Loucy (cell line): Measurements from ENCODE around the gene ZNF470.

Source experiments
- H2AFZ ChIP-seq: fragments of 200-600 bp; sonication (generic); 2 replicates; pipeline ENCODE4 v1.6.0; 2016; ENCODE audit warnings: antibody characterized with exemption, mild to moderate bottlenecking, low read length, moderate library complexity
- H3F3A ChIP-seq: fragments of 200-600 bp; 2 replicates; pipeline ENCODE4 v1.6.0; 2016; ENCODE audit warnings: antibody characterized with exemption, low read depth, mild to moderate bottlenecking
- H3K27me3 ChIP-seq: fragments of 200-600 bp; sonication (generic); 2 replicates; pipeline ENCODE4 v1.6.1; 2014; ENCODE audit warnings: low read length, mild to moderate bottlenecking; ENCODE audit not compliant: insufficient read depth, poor library complexity, severe bottlenecking
- H3K36me3 ChIP-seq: fragments of 200-600 bp; sonication (generic); 2 replicates; pipeline ENCODE4 v1.6.1; 2016; ENCODE audit warnings: low read length; ENCODE audit not compliant: insufficient read depth
- H3K4me1 ChIP-seq: fragments of 200-600 bp; sonication (generic); 2 replicates; pipeline ENCODE4 v1.5.1; 2014; ENCODE audit warnings: low read length, mild to moderate bottlenecking; ENCODE audit not compliant: insufficient read depth, poor library complexity, severe bottlenecking
- H3K4me2 ChIP-seq: fragments of 200-600 bp; sonication (generic); 2 replicates; pipeline ENCODE4 v1.6.0; 2014; ENCODE audit warnings: antibody characterized with exemption, low read length, low read depth, mild to moderate bottlenecking; ENCODE audit not compliant: poor library complexity, severe bottlenecking
- H3K4me3 ChIP-seq: fragments of 200-600 bp; sonication (generic); 2 replicates; pipeline ENCODE4 v1.5.1; 2014; ENCODE audit warnings: low read length, mild to moderate bottlenecking, mixed read lengths; ENCODE audit not compliant: poor library complexity, severe bottlenecking
- H3K79me2 ChIP-seq: fragments of 200-600 bp; sonication (generic); 2 replicates; pipeline ENCODE4 v1.6.1; 2014; ENCODE audit warnings: low read length; ENCODE audit not compliant: insufficient read depth
- H3K9ac ChIP-seq: fragments of 200-600 bp; sonication (generic); 2 replicates; pipeline ENCODE4 v1.6.0; 2014; ENCODE audit warnings: mild to moderate bottlenecking, low read depth, low read length, moderate library complexity; ENCODE audit not compliant: poor library complexity, severe bottlenecking
- H3K9me2 ChIP-seq: fragments of 200-600 bp; sonication (generic); replicated peaks from 2 replicates; pipeline ENCODE4 v1.6.1; 2016; ENCODE audit warnings: low read depth, low read length, mixed read lengths
- H3K9me3 ChIP-seq: fragments of 200-600 bp; sonication (generic); 2 replicates; pipeline ENCODE4 v1.6.1; 2014; ENCODE audit warnings: mild to moderate bottlenecking, antibody characterized with exemption, low read length, low read depth; ENCODE audit not compliant: insufficient read depth
- H4K20me1 ChIP-seq: fragments of 200-600 bp; sonication (generic); 2 replicates; pipeline ENCODE4 v1.6.0; 2014; ENCODE audit warnings: antibody characterized with exemption, low read length, mild to moderate bottlenecking; ENCODE audit not compliant: insufficient read depth, poor library complexity, severe bottlenecking
- EZH2phosphoT487 ChIP-seq: fragments of 200-600 bp; IDR thresholded peaks from 2 replicates; pipeline ENCODE4 v1.6.1; 2018; ENCODE audit warnings: antibody characterized with exemption, mild to moderate bottlenecking, moderate library complexity, borderline replicate concordance
- TF ChIP-seq, protein P1 (sequence below): fragments of 200-600 bp; sonication (generic); conservative IDR thresholded peaks from 2 replicates; pipeline ENCODE4 v1.5.1; 2014; ENCODE audit warnings: mild to moderate bottlenecking, antibody characterized with exemption, low read length

ZNF470 gene

DNA sequence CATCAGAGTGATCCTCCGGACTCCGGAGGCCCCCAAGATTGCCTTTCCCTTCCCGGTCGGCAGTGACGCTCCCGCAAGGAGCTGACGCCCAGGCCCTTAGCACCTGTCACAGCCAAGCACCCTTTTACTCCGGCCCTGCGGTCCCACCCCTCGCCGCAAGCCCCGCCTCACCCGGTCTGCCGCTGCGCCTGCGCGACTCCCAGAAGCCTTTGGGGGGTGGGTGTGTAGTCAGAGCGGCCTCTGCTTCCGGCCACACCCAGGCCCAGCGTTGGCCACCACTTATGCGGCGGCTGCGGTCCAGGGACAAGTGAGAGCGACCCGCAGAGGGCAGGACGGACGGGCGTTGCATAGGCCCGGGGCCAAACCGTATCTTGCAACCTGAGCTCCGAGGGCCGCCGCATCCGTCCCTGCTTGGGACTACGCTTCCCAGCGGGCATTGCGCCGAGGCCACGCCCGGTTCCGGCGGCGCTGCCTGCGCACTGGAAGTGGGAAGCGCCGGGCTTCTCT is 29.0 kb upstream of the ZNF470 start:
- H3K9ac ChIP-seq = peak overlapping the region; percentile 74

DNA sequence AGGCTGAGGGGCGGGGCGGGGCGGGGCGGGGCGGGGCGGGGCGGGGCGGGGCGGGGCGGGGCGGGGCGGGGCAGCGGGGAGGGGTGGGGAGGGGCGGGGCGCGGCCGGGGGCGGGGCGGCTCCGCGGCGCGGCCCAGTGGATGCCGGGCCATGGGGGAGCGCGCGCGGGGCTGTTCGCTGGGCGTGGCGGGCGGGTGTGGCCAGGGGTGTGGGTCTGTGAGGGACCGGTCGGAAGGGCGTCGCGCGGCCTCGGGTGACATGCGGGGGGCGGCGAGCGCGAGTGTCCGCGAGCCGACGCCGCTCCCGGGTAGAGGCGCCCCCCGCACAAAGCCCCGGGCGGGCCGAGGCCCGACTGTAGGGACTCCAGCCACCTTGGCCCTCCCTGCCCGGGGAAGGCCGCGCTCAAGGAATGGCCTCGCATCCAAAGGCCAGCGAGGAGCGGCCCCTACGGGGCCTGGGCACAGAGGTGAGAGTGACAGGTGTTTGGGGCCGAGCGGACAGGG is 28.5 kb upstream of the ZNF470 start, which contains the start of gene ZFP28:
Gene ZFP28 (plus strand): TSS at position 188 of the 503 bp plus-strand sequence. CDS start 71 bp downstream, at position 259.
- no peaks in the 10 kb centered on the region for H3K9me2 ChIP-seq
- peak within 1 kb of the TSS; percentile 98 for H2AFZ ChIP-seq
- peak within 1 kb of the TSS; percentile 74 for H3K9ac ChIP-seq
- H3K79me2 ChIP-seq = peaks cover 20% of the 10 kb centered on the region; the same call in 1 of the 2 replicates
- no peaks in the 10 kb centered on the region for H3K9me3 ChIP-seq
- H3K4me1 ChIP-seq = peaks cover 28% of the 10 kb centered on the region
- no peak for TF ChIP-seq EZH2phosphoT487
- TF ChIP-seq, protein P1, sequence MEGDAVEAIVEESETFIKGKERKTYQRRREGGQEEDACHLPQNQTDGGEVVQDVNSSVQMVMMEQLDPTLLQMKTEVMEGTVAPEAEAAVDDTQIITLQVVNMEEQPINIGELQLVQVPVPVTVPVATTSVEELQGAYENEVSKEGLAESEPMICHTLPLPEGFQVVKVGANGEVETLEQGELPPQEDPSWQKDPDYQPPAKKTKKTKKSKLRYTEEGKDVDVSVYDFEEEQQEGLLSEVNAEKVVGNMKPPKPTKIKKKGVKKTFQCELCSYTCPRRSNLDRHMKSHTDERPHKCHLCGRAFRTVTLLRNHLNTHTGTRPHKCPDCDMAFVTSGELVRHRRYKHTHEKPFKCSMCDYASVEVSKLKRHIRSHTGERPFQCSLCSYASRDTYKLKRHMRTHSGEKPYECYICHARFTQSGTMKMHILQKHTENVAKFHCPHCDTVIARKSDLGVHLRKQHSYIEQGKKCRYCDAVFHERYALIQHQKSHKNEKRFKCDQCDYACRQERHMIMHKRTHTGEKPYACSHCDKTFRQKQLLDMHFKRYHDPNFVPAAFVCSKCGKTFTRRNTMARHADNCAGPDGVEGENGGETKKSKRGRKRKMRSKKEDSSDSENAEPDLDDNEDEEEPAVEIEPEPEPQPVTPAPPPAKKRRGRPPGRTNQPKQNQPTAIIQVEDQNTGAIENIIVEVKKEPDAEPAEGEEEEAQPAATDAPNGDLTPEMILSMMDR = no peak
- H3K4me3 ChIP-seq = peak within 1 kb of the TSS; percentile 92
- no peaks in the 10 kb centered on the region for H3K27me3 ChIP-seq
- H3K4me2 ChIP-seq = peak within 1 kb of the TSS; percentile 96
- H3K36me3 ChIP-seq = no peaks in the 10 kb centered on the region
- no peaks in the 10 kb centered on the region for H4K20me1 ChIP-seq
- H3F3A ChIP-seq = no peaks in the 10 kb centered on the region

More for the DNA sequence above, 29.0 kb upstream of the ZNF470 start:
- Histone ChIP-seq H3K9me3 (no peaks in the 10 kb centered on the region), H3K4me2 (peak overlapping the region; percentile 78), H3K9me2 (no peaks in the 10 kb centered on the region), H3K36me3 (no peaks in the 10 kb centered on the region), H3K79me2 (peaks cover 17% of the 10 kb centered on the region; the same call in 1 of the 2 replicates), H2AFZ (peak overlapping the region; percentile 98), H3K27me3 (no peaks in the 10 kb centered on the region), H4K20me1 (no peaks in the 10 kb centered on the region), H3K4me3 (peak overlapping the region; percentile 92), H3F3A (no peaks in the 10 kb centered on the region), H3K4me1 (peaks cover 28% of the 10 kb centered on the region)
- TF ChIP-seq, protein P1 = no peak
- no peak for TF ChIP-seq EZH2phosphoT487

DNA sequence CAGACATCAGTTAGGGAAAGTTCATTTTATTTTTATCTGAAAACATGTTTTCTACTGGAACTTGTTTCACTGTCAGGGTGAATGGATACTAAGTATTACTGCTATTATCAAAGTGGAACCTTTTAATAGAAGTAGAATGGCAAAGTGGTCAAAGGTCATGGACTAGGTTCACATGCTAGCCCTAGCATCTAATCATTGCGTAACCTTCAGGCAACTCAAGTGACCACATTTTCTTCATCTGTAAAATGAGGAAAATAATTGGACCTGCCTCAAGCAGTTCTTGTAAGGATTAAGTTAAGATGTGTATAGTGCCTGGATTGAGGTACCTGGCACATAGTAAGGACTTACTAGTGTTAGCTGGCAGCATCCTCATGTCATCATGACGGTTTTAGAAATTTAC is 23.5 kb upstream of the ZNF470 start:
- peaks cover 18% of the 10 kb centered on the region; the same call in 1 of the 2 replicates for H3K36me3 ChIP-seq
- H3K9me3 ChIP-seq = 0 out of 2 replicates have a peak, but pooled peaks cover 2% of the 10 kb centered on the region
- H3K79me2 ChIP-seq = peaks cover 20% of the 10 kb centered on the region; the same call in 1 of the 2 replicates

More for the DNA sequence above, 23.5 kb upstream of the ZNF470 start:
- Histone ChIP-seq H3K27me3 (no peaks in the 10 kb centered on the region), H2AFZ (no peak overlapping the region), H3F3A (no peaks in the 10 kb centered on the region), H3K4me2 (peak overlapping the region; percentile 14), H4K20me1 (no peaks in the 10 kb centered on the region), H3K9ac (no peak overlapping the region), H3K4me1 (peaks cover 32% of the 10 kb centered on the region), H3K4me3 (no peak overlapping the region), H3K9me2 (no peaks in the 10 kb centered on the region)
- TF ChIP-seq EZH2phosphoT487 = no peak
- TF ChIP-seq, protein P1 = no peak
